Measurements from ENCODE around the gene JMJD1C.

- TF ChIP-seq, protein P1, sequence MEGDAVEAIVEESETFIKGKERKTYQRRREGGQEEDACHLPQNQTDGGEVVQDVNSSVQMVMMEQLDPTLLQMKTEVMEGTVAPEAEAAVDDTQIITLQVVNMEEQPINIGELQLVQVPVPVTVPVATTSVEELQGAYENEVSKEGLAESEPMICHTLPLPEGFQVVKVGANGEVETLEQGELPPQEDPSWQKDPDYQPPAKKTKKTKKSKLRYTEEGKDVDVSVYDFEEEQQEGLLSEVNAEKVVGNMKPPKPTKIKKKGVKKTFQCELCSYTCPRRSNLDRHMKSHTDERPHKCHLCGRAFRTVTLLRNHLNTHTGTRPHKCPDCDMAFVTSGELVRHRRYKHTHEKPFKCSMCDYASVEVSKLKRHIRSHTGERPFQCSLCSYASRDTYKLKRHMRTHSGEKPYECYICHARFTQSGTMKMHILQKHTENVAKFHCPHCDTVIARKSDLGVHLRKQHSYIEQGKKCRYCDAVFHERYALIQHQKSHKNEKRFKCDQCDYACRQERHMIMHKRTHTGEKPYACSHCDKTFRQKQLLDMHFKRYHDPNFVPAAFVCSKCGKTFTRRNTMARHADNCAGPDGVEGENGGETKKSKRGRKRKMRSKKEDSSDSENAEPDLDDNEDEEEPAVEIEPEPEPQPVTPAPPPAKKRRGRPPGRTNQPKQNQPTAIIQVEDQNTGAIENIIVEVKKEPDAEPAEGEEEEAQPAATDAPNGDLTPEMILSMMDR (IDR thresholded peaks at IDR 0.05), result no peak
- no peak for TF ChIP-seq POLR2A (IDR thresholded peaks at IDR 0.05)
Observed at GRCh38 chr10:63385254-63385653, 80.5 kb downstream of the JMJD1C start.
